Tibial nerve (tissue), 4 donors: ENCODE results near the gene KIAA1217. TPM values are rescaled to one million over a fixed set of nuclear protein-coding genes. Genes with fewer than 3 reads are reported as not detected.
"Not testable (repeated sequence)": the region's sequence is repeated elsewhere in the genome, so short reads cannot be mapped to it uniquely, and the experiment has no call there.

ENCODE experiments used
- DNase-seq, 2 donors: peaks; one replicate each; pipeline ENCODE4 v3.0.0-alpha.2; 2019; ENCODE audit warnings: low spot score in 2 of 2
- H3K27ac ChIP-seq, 4 donors: fragments of 200-600 bp; sonication (generic) in 3 of 4; one replicate each; pipeline ENCODE4 v1.5.1; 2017 to 2019; ENCODE audit warnings: mild to moderate bottlenecking in 1 of 4
- H3K27me3 ChIP-seq, 2 donors: fragments of 200-600 bp; sonication (generic) in 1 of 2; one replicate each; pipeline versions ENCODE4 v1.5.1 to v1.6.0; 2017 to 2019
- H3K36me3 ChIP-seq, 3 donors: fragments of 200-600 bp; sonication (generic); one replicate each; pipeline ENCODE4 v1.5.1; 2018 to 2019
- H3K4me1 ChIP-seq, 4 donors: fragments of 200-600 bp; sonication (generic) in 3 of 4; one replicate each; pipeline ENCODE4 v1.5.1; 2017 to 2019
- H3K4me3 ChIP-seq, 4 donors: fragments of 200-600 bp; sonication (generic) in 3 of 4; one replicate each; pipeline ENCODE4 v1.5.1; 2017 to 2019; ENCODE audit warnings: mild to moderate bottlenecking in 1 of 4, moderate library complexity in 1 of 4
- H3K9me3 ChIP-seq, 4 donors: fragments of 200-600 bp; sonication (generic) in 3 of 4; one replicate each; pipeline ENCODE4 v1.5.1; 2017 to 2019
- CTCF ChIP-seq, 5 experiments: fragments of 200-600 bp in 3 of 5; fragments of 450-650 bp in 2 of 5; sonication (generic) in 3 of 5; IDR thresholded peaks; one replicate each; pipeline ENCODE4 v1.5.1; 2016 to 2019; ENCODE audit warnings: antibody characterized with exemption in 5 of 5, mild to moderate bottlenecking in 3 of 5, moderate library complexity in 2 of 5
- EP300 ChIP-seq, 2 donors: sonication (generic); formaldehyde crosslinking; IDR thresholded peaks; one replicate each; pipeline ENCODE4 v1.6.1; 2017; ENCODE audit warnings: antibody characterized with exemption in 2 of 2, mild to moderate bottlenecking in 1 of 2
- POLR2A ChIP-seq, 2 donors: fragments of 450-650 bp; IDR thresholded peaks; one replicate each; pipeline ENCODE4 v1.6.1; 2017; ENCODE audit warnings: antibody characterized with exemption in 2 of 2, mild to moderate bottlenecking in 2 of 2, moderate library complexity in 2 of 2
- WGBS, 2 donors: methylation state at CpG; one replicate each; pipeline ENCODE4 v1.1.5; 2018; 5-methylcytosine and 5-hydroxymethylcytosine counted together
- total RNA-seq, 4 donors: library from RNA; depleted of rRNA; stranded (reverse); fragments of >200 nt; gene quantifications; one replicate each; pipeline ENCODE4 v1.1.0, GENCODE V29; 2016

Gene KIAA1217
- total RNA-seq, 4 donors from 2014 or later: 38.5 to 88.1 (median 58.3) TPM

GRCh38 chr10:24444337-24444736 lies 235.4 kb downstream of the KIAA1217 start:
- TF ChIP-seq CTCF (IDR thresholded peaks at IDR 0.05) (no peak), POLR2A (IDR thresholded peaks at IDR 0.05) (no peak), EP300 (IDR thresholded peaks at IDR 0.05) (no peak)
- Histone ChIP-seq H3K4me1 (peaks cover 0 to 14% (median 5%) of the 10 kb centered on the region in 4 donors), H3K27ac (no peak overlapping the region), H3K4me3 (no peak overlapping the region), H3K9me3 (no peaks in the 10 kb centered on the region), H3K36me3 (peaks cover 0 to 23% (median 0%) of the 10 kb centered on the region in 3 donors), H3K27me3 (no peaks in the 10 kb centered on the region)
- DNase-seq: no peak
- 82 to 91% methylated on average over 4 of the region's 4 CpGs for whole genome bisulfite sequencing, 2 donors

GRCh38 chr10:24445958-24446357 lies 237.0 kb downstream of the KIAA1217 start:
- WGBS, 2 donors: 100% methylated on average over 2 of the region's 2 CpGs
- not testable (repeated sequence) for H3K36me3 ChIP-seq, H3K4me3 ChIP-seq, DNase-seq, H3K9me3 ChIP-seq, H3K27ac ChIP-seq, H3K27me3 ChIP-seq
- peaks cover 0 to 20% (median 8%) of the 10 kb centered on the region in 4 donors for H3K4me1 ChIP-seq

GRCh38 chr10:24446739-24447138 lies 237.8 kb downstream of the KIAA1217 start:
- H3K4me1 ChIP-seq: peaks cover 0 to 20% (median 8%) of the 10 kb centered on the region in 4 donors
- no peaks in the 10 kb centered on the region for H3K27me3 ChIP-seq
- H3K9me3 ChIP-seq: no peaks in the 10 kb centered on the region
- H3K36me3 ChIP-seq: peaks cover 0 to under 1% (median 0%) of the 10 kb centered on the region in 3 donors
- no peak for TF ChIP-seq EP300 (IDR thresholded peaks at IDR 0.05)
- TF ChIP-seq POLR2A (IDR thresholded peaks at IDR 0.05): no peak
- TF ChIP-seq CTCF (IDR thresholded peaks at IDR 0.05): no peak
- no peak overlapping the region for H3K27ac ChIP-seq
- WGBS, 2 donors: 88 to 89% methylated on average over 6 of the region's 6 CpGs
- no peak overlapping the region for H3K4me3 ChIP-seq
- DNase-seq: no peak

- no peaks in the 10 kb centered on the region for H3K27me3 ChIP-seq
- no peak overlapping the region for H3K4me3 ChIP-seq
- H3K4me1 ChIP-seq: peaks cover 0 to 25% (median 8%) of the 10 kb centered on the region in 4 donors
- H3K27ac ChIP-seq: peak overlapping the region in 1 of 4 donors; percentile 30
- no peak for TF ChIP-seq CTCF (IDR thresholded peaks at IDR 0.05)
- no peak for TF ChIP-seq POLR2A (IDR thresholded peaks at IDR 0.05)
- TF ChIP-seq EP300 (IDR thresholded peaks at IDR 0.05): no peak
- no peaks in the 10 kb centered on the region for H3K36me3 ChIP-seq
- no peak for DNase-seq
- WGBS, 2 donors: 78 to 82% methylated on average over 3 of the region's 3 CpGs
- H3K9me3 ChIP-seq: no peaks in the 10 kb centered on the region
Measured at GRCh38 chr10:24448351-24448999, 239.5 kb downstream of the KIAA1217 start.

GRCh38 chr10:24449321-24449740 lies 240.4 kb downstream of the KIAA1217 start:
- DNase-seq: no peak
- H3K4me1 ChIP-seq: peaks cover 0 to 30% (median 8%) of the 10 kb centered on the region in 4 donors
- H3K4me3 ChIP-seq: no peak overlapping the region
- 13 to 18% methylated on average over 5 of the region's 5 CpGs for WGBS, 2 donors
- H3K9me3 ChIP-seq: no peaks in the 10 kb centered on the region
- TF ChIP-seq POLR2A (IDR thresholded peaks at IDR 0.05) (no peak), EP300 (IDR thresholded peaks at IDR 0.05) (no peak), CTCF (IDR thresholded peaks at IDR 0.05) (no peak)
- peak overlapping the region in 2 of 4 donors; percentile 9 to 43 for H3K27ac ChIP-seq
- no peaks in the 10 kb centered on the region for H3K36me3 ChIP-seq
- no peaks in the 10 kb centered on the region for H3K27me3 ChIP-seq
